HG02981 (cell line): ENCODE measurements around the gene AKT1.
"Not testable (repeated sequence)": the region's sequence is repeated elsewhere in the genome, so short reads cannot be mapped to it uniquely, and the experiment has no call there.

ENCODE experiments used
- ATAC-seq: cut with Tn5 transposase; IDR thresholded peaks from one replicate; pipeline ENCODE4 v1.9.1; 2021; ENCODE audit warnings: mild to moderate bottlenecking, moderate library complexity; ENCODE audit not compliant: unreplicated experiment

Gene AKT1

DNA sequence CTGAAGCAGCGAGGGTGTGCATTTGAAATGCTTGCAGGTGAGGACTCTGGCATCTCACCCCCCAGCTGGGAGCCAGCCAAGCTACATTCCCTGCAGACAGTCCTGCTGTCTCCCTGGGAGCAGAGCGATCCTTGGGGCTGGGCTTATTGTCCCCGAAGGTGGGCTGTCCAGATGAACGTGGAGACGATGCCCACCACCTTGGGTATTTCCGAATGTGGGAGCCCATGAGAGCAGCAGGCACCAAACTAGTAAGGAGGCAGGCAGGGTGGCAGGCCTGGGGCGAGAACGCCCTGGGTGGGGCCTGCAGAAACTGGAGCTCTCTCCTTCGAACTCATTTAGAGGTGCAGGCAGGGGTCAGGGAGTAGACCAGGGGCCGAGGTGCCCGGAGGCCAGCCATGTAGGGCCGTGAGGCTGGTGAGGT is 23.8 kb upstream of the AKT1 start:
- ATAC-seq: no peak

DNA sequence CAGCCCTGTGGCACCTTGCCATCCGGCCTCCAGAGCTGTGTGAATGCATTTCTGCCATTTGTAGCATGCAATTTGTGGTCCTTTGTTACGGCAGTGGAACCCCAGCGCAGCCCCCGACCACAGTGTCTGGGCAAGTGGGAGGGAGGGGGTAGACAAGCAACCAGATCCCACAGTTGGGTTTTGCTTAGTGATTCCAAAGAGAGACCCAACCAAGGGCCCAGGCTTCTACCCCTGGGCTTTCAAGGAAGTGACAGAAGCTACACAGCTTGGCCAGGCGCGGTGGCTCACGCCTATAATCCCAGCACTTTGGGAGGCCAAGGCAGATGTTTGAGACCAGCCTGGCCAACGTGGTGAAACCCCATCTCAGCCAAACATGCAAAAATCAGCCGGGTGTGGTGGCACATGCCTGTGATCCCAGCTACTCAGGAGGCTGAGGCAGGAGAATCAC is 23.2 kb upstream of the AKT1 start:
- no peak for ATAC-seq

GRCh38 chr14:104817930-104818713 is 22.6 kb upstream of the AKT1 start:
- ATAC-seq: no peak

DNA sequence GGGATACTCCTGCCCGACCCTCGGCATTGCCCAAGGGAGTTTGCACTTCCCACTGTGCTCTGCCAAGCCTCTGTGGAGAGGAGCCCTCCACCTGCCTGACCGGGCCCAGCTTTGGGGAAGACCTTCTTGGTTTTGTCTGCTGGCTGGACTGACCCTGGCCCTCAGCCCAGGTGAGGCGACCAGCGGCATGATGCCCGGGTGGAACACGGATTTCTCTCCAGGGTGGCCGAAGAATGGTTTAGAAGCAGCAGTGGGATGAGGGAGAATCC is 21.0 kb upstream of the AKT1 start:
- no peak for ATAC-seq

DNA sequence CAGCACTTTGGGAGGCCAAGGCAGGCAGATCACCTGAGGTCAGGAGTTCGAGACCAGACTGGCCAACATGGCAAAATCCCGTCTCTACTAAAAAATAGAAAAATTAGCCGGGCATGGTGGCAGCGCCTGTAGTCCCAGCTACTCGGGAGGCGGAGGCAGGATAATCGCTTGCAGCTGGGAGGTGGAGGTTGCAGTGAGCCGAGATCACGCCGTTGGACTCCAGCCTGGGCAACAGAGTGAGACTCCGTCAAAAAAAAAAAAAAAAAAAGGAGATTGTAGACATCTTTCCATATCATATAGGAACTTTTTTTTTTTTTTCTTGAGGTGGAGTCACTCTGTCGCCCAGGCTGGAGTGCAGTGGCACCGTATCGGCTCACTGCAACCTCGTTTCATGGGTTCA is 19.2 kb upstream of the AKT1 start:
- not testable (repeated sequence) for ATAC-seq

- no peak for ATAC-seq
Observed at GRCh38 chr14:104813286-104813685, 17.7 kb upstream of the AKT1 start.

GRCh38 chr14:104810316-104810715 is 14.8 kb upstream of the AKT1 start:
- ATAC-seq: no peak

DNA sequence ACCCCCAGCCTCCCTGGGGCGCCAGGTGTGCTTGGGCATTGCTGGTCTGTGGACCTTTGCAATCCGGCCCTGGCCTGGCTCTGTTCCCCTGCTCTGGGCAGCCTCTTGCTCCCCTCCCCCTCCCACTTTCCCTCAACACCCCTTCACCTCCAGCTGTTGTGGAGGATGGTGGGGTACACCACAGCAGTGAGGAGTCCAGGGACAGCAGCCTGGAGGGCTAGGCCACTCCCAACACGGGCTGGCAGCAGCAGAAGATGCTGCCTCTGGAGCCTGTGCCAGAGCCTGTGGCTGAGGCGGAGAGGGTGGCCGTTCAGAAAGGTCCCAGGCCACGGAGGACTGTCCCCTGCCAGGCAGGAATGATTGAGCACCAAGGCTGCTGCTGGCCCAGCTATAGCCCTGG is 12.9 kb upstream of the AKT1 start:
- no peak for ATAC-seq

DNA sequence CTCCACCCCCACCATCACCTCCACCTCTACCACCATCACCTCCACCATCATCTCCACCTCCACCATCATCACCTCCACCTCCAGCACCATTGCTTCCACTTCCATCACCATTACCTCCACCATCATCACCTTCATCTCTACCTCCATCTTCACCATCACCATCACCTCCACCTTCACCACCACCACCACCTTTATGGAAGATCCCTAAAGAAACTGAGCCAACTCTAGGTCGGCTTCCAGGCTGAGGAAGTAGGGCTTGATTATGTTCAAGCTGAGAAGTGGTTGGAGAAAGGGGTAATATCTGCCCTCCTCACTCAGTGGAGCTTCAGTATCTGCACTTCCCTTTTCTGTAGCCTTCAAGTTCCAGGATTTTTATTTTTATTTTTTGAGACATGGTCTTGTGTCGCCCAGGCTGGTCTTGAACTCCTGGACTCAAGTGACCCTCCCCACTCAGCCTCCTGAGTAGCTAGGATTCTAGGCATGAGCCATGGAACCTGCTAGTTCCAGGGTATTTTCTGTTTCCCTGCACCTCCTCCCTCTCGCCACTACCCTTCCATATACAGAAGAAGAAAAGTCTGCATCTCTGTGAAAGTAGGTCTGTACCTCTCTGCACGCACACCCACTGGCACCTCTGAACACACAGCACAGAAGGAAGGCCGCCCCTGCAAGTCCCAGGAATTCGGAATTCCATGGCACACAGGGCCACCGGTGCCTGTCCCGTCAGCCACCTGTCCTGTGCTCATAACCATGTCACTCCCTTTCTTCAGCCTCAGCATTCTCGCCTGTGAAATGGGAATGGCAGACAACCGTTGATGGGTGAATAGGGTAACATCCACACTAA is 11.3 kb upstream of the AKT1 start:
- no peak for ATAC-seq

DNA sequence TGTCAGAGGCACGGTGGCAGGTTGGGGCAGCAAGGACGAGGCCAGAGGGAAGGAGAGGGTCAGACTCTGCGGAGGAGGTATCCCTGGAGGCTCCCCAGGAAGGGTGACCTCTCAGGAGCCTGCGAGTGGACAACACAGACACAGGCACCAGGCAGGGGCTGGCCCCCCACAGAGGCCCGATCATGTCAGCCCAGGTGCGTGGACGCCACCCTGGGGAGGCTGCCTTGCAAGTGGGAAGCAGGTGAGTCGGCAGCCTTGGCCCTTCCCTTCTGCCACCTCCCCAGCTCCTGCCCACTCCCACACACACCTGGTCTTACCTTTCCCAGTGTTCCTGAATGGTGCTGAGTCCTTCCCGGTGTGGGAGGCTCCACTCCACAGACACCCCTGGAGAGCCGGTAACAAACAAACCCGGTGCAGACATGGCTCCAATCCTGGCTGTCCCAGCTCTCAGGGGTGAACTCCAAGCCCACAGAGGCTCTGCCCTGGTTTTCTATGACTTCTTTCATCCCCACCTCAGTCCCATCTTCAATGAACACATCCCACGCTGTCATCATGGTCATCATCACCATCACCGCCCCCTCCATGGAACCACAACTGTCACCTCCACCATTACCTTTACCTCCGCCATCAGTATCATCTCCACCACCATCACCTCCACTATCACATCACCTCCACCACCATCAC is 10.5 kb upstream of the AKT1 start:
- ATAC-seq: no peak

DNA sequence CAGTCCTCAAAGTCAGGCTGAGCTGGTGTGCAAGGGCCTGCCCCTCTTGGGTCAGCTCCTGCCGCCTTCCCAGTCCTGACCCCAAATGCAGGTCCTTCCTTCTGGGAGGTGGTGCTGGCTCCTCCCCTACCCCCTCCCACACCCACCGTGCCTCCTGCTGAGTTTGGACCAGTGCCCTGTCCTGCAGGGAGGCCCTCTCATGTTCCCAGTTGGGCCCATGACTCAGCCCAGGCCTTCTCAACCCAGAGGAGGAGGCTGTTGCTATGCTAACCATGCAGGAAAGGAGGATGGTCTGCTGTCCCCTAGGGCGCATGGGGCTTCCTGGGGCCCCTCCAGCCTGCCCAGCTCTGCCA is 9.8 kb upstream of the AKT1 start:
- ATAC-seq: no peak

- no peak for ATAC-seq
Observed at GRCh38 chr14:104804481-104805325, 9.2 kb upstream of the AKT1 start.

DNA sequence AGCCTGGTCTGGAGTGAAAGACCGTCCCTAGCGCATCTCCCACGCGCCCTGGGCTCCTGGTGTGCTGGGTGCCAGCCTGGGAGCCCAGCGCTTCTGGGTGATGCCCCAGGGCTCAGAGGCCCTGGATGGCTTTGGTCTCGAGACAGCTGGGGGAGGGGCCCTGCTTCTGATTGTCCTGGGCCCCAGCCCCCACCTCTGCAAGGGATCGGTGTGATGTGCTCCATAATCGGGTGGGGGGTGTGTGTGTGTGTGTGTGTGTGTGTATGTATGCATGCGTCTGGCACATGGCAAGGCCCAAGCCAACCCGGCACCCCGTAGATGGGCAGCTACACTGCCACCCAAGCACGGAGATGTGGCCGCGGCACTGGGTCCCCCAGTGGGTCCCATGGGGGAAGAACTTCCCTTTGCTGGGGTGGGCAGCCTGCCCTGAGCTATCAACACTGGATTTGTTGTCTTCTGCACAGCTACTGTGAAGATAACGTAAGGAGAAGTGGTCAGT is 8.4 kb upstream of the AKT1 start:
- ATAC-seq: no peak

GRCh38 chr14:104803280-104803911 is 7.8 kb upstream of the AKT1 start:
- no peak for ATAC-seq

DNA sequence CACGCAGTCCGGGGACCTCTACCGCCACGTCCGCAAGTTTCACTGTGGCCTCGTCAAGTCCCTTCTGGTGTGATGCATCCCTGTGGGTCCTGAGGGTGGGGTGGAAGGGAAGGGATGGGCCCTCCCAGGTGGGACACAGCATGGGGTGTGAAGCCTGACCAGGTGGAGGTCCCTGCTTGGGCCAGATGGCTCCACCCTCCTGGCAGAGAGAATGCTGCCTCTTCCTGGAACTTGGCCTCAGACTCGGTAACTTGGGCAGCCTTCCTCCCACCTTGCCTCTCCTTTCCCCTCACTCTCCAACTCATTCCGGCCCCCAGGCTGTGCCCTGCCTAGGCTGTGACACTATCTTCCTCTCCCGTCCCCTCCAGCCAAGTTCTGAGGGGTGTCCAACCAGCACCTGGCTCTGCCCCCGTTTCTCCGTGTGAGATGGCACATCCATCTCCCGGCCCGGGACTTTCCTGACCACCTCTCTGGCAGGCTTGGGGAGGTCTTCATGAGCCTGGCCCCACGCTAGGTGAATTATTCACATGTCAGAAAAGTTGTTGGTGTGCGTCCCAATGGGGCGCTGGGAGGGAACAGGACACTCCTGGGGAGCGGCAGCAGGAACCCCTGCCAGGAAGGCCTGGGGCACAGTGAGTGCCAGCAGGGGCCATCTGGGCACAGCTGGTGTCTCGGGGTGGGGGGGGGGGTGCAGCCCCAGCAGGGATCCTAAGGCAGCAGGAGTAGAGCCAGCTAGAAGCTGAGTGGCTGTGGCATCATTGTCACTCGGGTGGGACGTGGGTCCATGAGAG is 7.0 kb upstream of the AKT1 start:
- ATAC-seq: no peak

GRCh38 chr14:104801520-104802393 is 6.2 kb upstream of the AKT1 start:
- ATAC-seq: no peak

GRCh38 chr14:104800771-104801519 is 5.4 kb upstream of the AKT1 start, which contains the start of gene ZBTB42:
ZBTB42 (plus strand) TSS chr14:104801101; CDS start chr14:104801198, 97 bp downstream.
- ATAC-seq: peak; percentile 40
